T-cell (primary cell): ENCODE measurements around the gene FBXL13. TPM values are rescaled to one million over a fixed set of nuclear protein-coding genes. Genes with fewer than 3 reads are reported as not detected.

Source experiments
- ATAC-seq, 4 experiments: fragments of 200-7000 bp in 3 of 4; fragments of 150-1000 bp in 1 of 4; cut with Tn5 transposase; replicated peaks in 1 of 4; 1 replicate in 3 of 4; 2 replicates in 1 of 4; pipeline ENCODE4 v1.10.0; 2021; ENCODE audit warnings: moderate library complexity in 3 of 4, mild to moderate bottlenecking in 2 of 4, moderate number of reproducible peaks in 1 of 4
- CTCF ChIA-PET, 2 donors: fragments of 300-600 bp; sonication (Branson Sonifier 250); formaldehyde crosslinking; loops; one replicate each; lab custom pipeline; 2022; ENCODE audit warnings: antibody characterized with exemption in 2 of 2; lab: Charles Lee
- POLR2A ChIA-PET, 2 donors: fragments of 300-600 bp; sonication (Branson Sonifier 250); formaldehyde crosslinking; loops; one replicate each; lab custom pipeline; 2022; ENCODE audit warnings: antibody characterized with exemption in 2 of 2; lab: Charles Lee
- DNase-seq, 35 experiments: peaks; one replicate each; pipeline versions ENCODE4 v3.0.0 to v3.0.0-alpha.2; 2013 to 2023
- H3K27ac ChIP-seq: one replicate; pipeline ENCODE4 v1.5.1; 2013; ENCODE audit warnings: low read length
- H3K27me3 ChIP-seq, 2 experiments: replicated peaks in 1 of 2; 1 replicate in 1 of 2; 2 replicates in 1 of 2; pipeline versions ENCODE4 v1.6.1 to v1.7.0; 2013; ENCODE audit warnings: low read length in 1 of 2, mixed read lengths in 1 of 2; ENCODE audit not compliant: control insufficient read depth in 2 of 2, insufficient read depth in 2 of 2; ENCODE audit errors: extremely low read depth in 1 of 2
- H3K36me3 ChIP-seq, 2 donors: 1 replicate in 1 of 2; 2 replicates in 1 of 2; pipeline versions ENCODE4 v1.6.1 to v1.7.0; 2013; ENCODE audit warnings: low read length in 1 of 2; ENCODE audit not compliant: control insufficient read depth in 2 of 2, insufficient read depth in 1 of 2; ENCODE audit errors: extremely low read depth in 1 of 2
- H3K4me1 ChIP-seq, 2 experiments: 1 replicate in 1 of 2; 2 replicates in 1 of 2; pipeline versions ENCODE4 v1.6.1 to v1.7.0; 2013; ENCODE audit warnings: low read length in 2 of 2, mixed read lengths in 1 of 2; ENCODE audit not compliant: insufficient read depth in 2 of 2, control insufficient read depth in 1 of 2; ENCODE audit errors: extremely low read depth in 1 of 2
- H3K4me3 ChIP-seq, 2 donors: 1 replicate in 1 of 2; 2 replicates in 1 of 2; pipeline versions ENCODE4 v1.5.1 to v1.7.0; 2013; ENCODE audit warnings: mild to moderate bottlenecking in 2 of 2, low read length in 1 of 2, moderate library complexity in 1 of 2; ENCODE audit not compliant: control insufficient read depth in 1 of 2; ENCODE audit errors: extremely low read depth in 1 of 2
- H3K9me3 ChIP-seq: 2 replicates; pipeline ENCODE4 v1.7.0; 2013
- H3K27ac Mint-ChIP-seq, 2 donors: one replicate each; pipeline ENCODE4 v1.8.0; 2020 to 2021; ENCODE audit warnings: mild to moderate bottlenecking in 2 of 2, mixed read lengths in 2 of 2
- H3K27me3 Mint-ChIP-seq, 2 donors: one replicate each; pipeline ENCODE4 v1.8.0; 2021 to 2022; ENCODE audit warnings: mixed read lengths in 2 of 2
- H3K36me3 Mint-ChIP-seq: one replicate; pipeline ENCODE4 v1.8.0; 2021; ENCODE audit warnings: mixed read lengths
- H3K4me1 Mint-ChIP-seq, 3 donors: one replicate each; pipeline ENCODE4 v1.8.0; 2020 to 2022; ENCODE audit warnings: mixed read lengths in 3 of 3, mild to moderate bottlenecking in 1 of 3
- H3K4me3 Mint-ChIP-seq, 3 donors: one replicate each; pipeline ENCODE4 v1.8.0; 2020 to 2022; ENCODE audit warnings: mild to moderate bottlenecking in 3 of 3, mixed read lengths in 3 of 3, moderate library complexity in 3 of 3
- H3K9me3 Mint-ChIP-seq, 3 donors: one replicate each; pipeline ENCODE4 v1.8.0; 2020 to 2022; ENCODE audit warnings: mixed read lengths in 3 of 3
- WGBS: methylation state at CpG from one replicate; pipeline ENCODE4 v1.1.5; 2013; ENCODE audit warnings: missing lambda C conversion rate; ENCODE audit not compliant: insufficient coverage; 5-methylcytosine and 5-hydroxymethylcytosine counted together
- total RNA-seq, 35 experiments: library from RNA in 6 of 35; stranded (reverse) in 6 of 35; fragments of 120-200 nt in 1 of 35; gene quantifications; one replicate each; pipeline versions ENCODE4 v1.2.1 to v1.2.4 and lab custom pipeline; 2013 to 2026

Gene FBXL13
- total RNA-seq, 5 donors from 2014 or later (not counting 1 experiment from before 2014, with no cell fraction given): 1.3 to 2.7 (median 1.4) TPM

GRCh38 chr7:102856036-102856435 lies 218.6 kb downstream of the FBXL13 start:
- Histone ChIP-seq H3K9me3 (no peaks in the 10 kb centered on the region), H3K27me3 (no peaks in the 10 kb centered on the region), H3K36me3 (no peaks in the 10 kb centered on the region), H3K4me1 (no peaks in the 10 kb centered on the region), H3K27ac (no peak overlapping the region), H3K4me3 (no peak overlapping the region)
- ATAC-seq (no peak), DNase-seq (no peak)
- H3K4me3 Mint-ChIP-seq: no peak overlapping the region
- H3K36me3 Mint-ChIP-seq: peaks cover 16% of the 10 kb centered on the region
- ChIA-PET POLR2A (no interaction called here), CTCF (no interaction called here)
- no peak overlapping the region for H3K27ac Mint-ChIP-seq
- peaks cover 4 to 17% (median 10%) of the 10 kb centered on the region in 3 donors for H3K9me3 Mint-ChIP-seq
- no peaks in the 10 kb centered on the region for H3K27me3 Mint-ChIP-seq
- no peaks in the 10 kb centered on the region for H3K4me1 Mint-ChIP-seq

GRCh38 chr7:102849538-102849937 lies 225.1 kb downstream of the FBXL13 start:
- no CpG with 5 or more reads among the region's 3 CpGs for WGBS
- Histone ChIP-seq H3K27ac (no peak overlapping the region), H3K27me3 (no peaks in the 10 kb centered on the region)

GRCh38 chr7:102849079-102849478 lies 225.5 kb downstream of the FBXL13 start:
- Histone ChIP-seq H3K4me3 (no peak overlapping the region), H3K36me3 (no peaks in the 10 kb centered on the region), H3K4me1 (no peaks in the 10 kb centered on the region), H3K9me3 (no peaks in the 10 kb centered on the region), H3K27ac (no peak overlapping the region), H3K27me3 (no peaks in the 10 kb centered on the region)
- Mint-ChIP-seq H3K4me1 (no peaks in the 10 kb centered on the region), H3K36me3 (peaks cover 20% of the 10 kb centered on the region), H3K9me3 (peaks cover 4 to 17% (median 7%) of the 10 kb centered on the region in 3 donors), H3K4me3 (no peak overlapping the region), H3K27me3 (no peaks in the 10 kb centered on the region), H3K27ac (no peak overlapping the region)
- WGBS: 100% methylated on average over 1 of the region's 5 CpGs
- ATAC-seq (no peak), DNase-seq (no peak)
- ChIA-PET POLR2A (no interaction called here), CTCF (no interaction called here)

More at GRCh38 chr7:102849538-102849937, 225.1 kb downstream of the FBXL13 start:
- no peaks in the 10 kb centered on the region for H3K27me3 Mint-ChIP-seq
- H3K4me3 Mint-ChIP-seq: no peak overlapping the region
- POLR2A ChIA-PET: no interaction called here
- peaks cover 4 to 17% (median 7%) of the 10 kb centered on the region in 3 donors for H3K9me3 Mint-ChIP-seq
- CTCF ChIA-PET: no interaction called here
- DNase-seq (no peak), ATAC-seq (no peak)
- no peak overlapping the region for H3K4me3 ChIP-seq
- H3K36me3 ChIP-seq: no peaks in the 10 kb centered on the region
- H3K4me1 ChIP-seq: no peaks in the 10 kb centered on the region
- no peaks in the 10 kb centered on the region for H3K4me1 Mint-ChIP-seq
- no peak overlapping the region for H3K27ac Mint-ChIP-seq
- H3K9me3 ChIP-seq: no peaks in the 10 kb centered on the region
- H3K36me3 Mint-ChIP-seq: peaks cover 20% of the 10 kb centered on the region

- H3K36me3 ChIP-seq: no peaks in the 10 kb centered on the region
- 93% methylated on average over 2 of the region's 2 CpGs for WGBS
- Mint-ChIP-seq H3K4me3 (no peak overlapping the region), H3K27me3 (no peaks in the 10 kb centered on the region), H3K9me3 (no peaks in the 10 kb centered on the region), H3K27ac (no peak overlapping the region), H3K36me3 (peaks cover 14% of the 10 kb centered on the region), H3K4me1 (no peaks in the 10 kb centered on the region)
- no peak overlapping the region for H3K27ac ChIP-seq
- ChIA-PET CTCF (no interaction called here), POLR2A (no interaction called here)
- ATAC-seq: no peak
- H3K9me3 ChIP-seq: no peaks in the 10 kb centered on the region
- H3K27me3 ChIP-seq: no peaks in the 10 kb centered on the region
- no peak for DNase-seq
- H3K4me1 ChIP-seq: no peaks in the 10 kb centered on the region
- no peak overlapping the region for H3K4me3 ChIP-seq
These were observed 229.2 kb downstream of the FBXL13 start for GRCh38 chr7:102845346-102845745.

- CTCF ChIA-PET: no interaction called here
- no peaks in the 10 kb centered on the region for H3K4me1 Mint-ChIP-seq
These were observed 230.7 kb downstream of the FBXL13 start for GRCh38 chr7:102843850-102844249.

GRCh38 chr7:102842284-102842683 lies 232.3 kb downstream of the FBXL13 start:
- H3K4me3 Mint-ChIP-seq: no peak overlapping the region
- Histone ChIP-seq H3K4me1 (no peaks in the 10 kb centered on the region), H3K27ac (no peak overlapping the region), H3K36me3 (peaks cover 0 to 2% of the 10 kb centered on the region in 2 donors), H3K9me3 (no peaks in the 10 kb centered on the region), H3K4me3 (no peak overlapping the region), H3K27me3 (no peaks in the 10 kb centered on the region)
- H3K27ac Mint-ChIP-seq: no peak overlapping the region
- POLR2A ChIA-PET: no interaction called here
- no peaks in the 10 kb centered on the region for H3K4me1 Mint-ChIP-seq
- ATAC-seq (no peak), DNase-seq (no peak)
- no peaks in the 10 kb centered on the region for H3K9me3 Mint-ChIP-seq
- CTCF ChIA-PET: no interaction called here
- H3K27me3 Mint-ChIP-seq: no peaks in the 10 kb centered on the region
- H3K36me3 Mint-ChIP-seq: peaks cover 27% of the 10 kb centered on the region

More at GRCh38 chr7:102843850-102844249, 230.7 kb downstream of the FBXL13 start:
- DNase-seq: no peak
- Histone ChIP-seq H3K4me3 (no peak overlapping the region), H3K36me3 (no peaks in the 10 kb centered on the region), H3K27ac (no peak overlapping the region), H3K27me3 (no peaks in the 10 kb centered on the region), H3K4me1 (no peaks in the 10 kb centered on the region), H3K9me3 (no peaks in the 10 kb centered on the region)
- Mint-ChIP-seq H3K9me3 (no peaks in the 10 kb centered on the region), H3K27me3 (no peaks in the 10 kb centered on the region), H3K27ac (no peak overlapping the region), H3K36me3 (peaks cover 13% of the 10 kb centered on the region), H3K4me3 (no peak overlapping the region)
- ATAC-seq: no peak
- POLR2A ChIA-PET: no interaction called here
- WGBS: 72% methylated on average over 2 of the region's 3 CpGs

GRCh38 chr7:102841290-102841689 lies 233.3 kb downstream of the FBXL13 start:
- Histone ChIP-seq H3K36me3 (peaks cover 0 to 2% of the 10 kb centered on the region in 2 donors), H3K9me3 (no peaks in the 10 kb centered on the region), H3K4me3 (no peak overlapping the region), H3K27me3 (no peaks in the 10 kb centered on the region), H3K27ac (no peak overlapping the region), H3K4me1 (no peaks in the 10 kb centered on the region)
- WGBS: no CpG with 5 or more reads among the region's 2 CpGs
- Mint-ChIP-seq H3K27ac (no peak overlapping the region), H3K4me3 (no peak overlapping the region), H3K4me1 (no peaks in the 10 kb centered on the region), H3K9me3 (no peaks in the 10 kb centered on the region), H3K27me3 (no peaks in the 10 kb centered on the region), H3K36me3 (peaks cover 34% of the 10 kb centered on the region)
- ChIA-PET POLR2A (interaction anchor here in 1 of 2 donors (0.6 kb wide), 1 partner anchor 83 kb away, joined by 12 read pairs; no protein-coding TSS in a partner anchor), CTCF (no interaction called here)
- DNase-seq (no peak), ATAC-seq (no peak)
